OCI-LY3 (cell line): ENCODE results near the gene ARFIP1.
A peak's percentile ranks its signal among the peaks of the same experiment; 100 is the strongest.

ENCODE experiments used
- H2AFZ ChIP-seq: fragments of 200-600, 300-600 bp; shearing (Covaris generic); 2 replicates; pipeline ENCODE4 v1.6.0; 2014; ENCODE audit warnings: antibody characterized with exemption, low read depth, low read length
- H3K27ac ChIP-seq: fragments of 200-600, 300-600 bp; sonication (generic); 2 replicates; pipeline ENCODE4 v1.5.1; 2014; ENCODE audit warnings: mild to moderate bottlenecking, low read length, moderate library complexity, mixed read lengths
- H3K27me3 ChIP-seq: fragments of 200-600, 300-600 bp; sonication (generic); 2 replicates; pipeline ENCODE4 v1.6.1; 2014; ENCODE audit warnings: low read depth, low read length, mixed read lengths
- H3K36me3 ChIP-seq: fragments of 200-600, 300-600 bp; sonication (generic); replicated peaks from 2 replicates; pipeline ENCODE3; 2014; ENCODE audit warnings: low read depth, low read length, mixed read lengths
- H3K4me1 ChIP-seq: fragments of 300-600, 200-600 bp; sonication (generic); 2 replicates; pipeline ENCODE4 v1.6.1; 2014; ENCODE audit warnings: low read length, mixed read lengths
- H3K4me2 ChIP-seq: fragments of 200-600, 300-600 bp; sonication (generic); 2 replicates; pipeline ENCODE4 v1.6.1; 2014; ENCODE audit warnings: low read length, mixed read lengths
- H3K4me3 ChIP-seq: fragments of 300-600, 200-600 bp; sonication (generic); 2 replicates; pipeline ENCODE4 v1.5.1; 2014; ENCODE audit warnings: antibody characterized with exemption, mild to moderate bottlenecking, low read length, moderate library complexity
- H3K79me2 ChIP-seq: fragments of 300-600, 200-600 bp; shearing (Covaris generic); 2 replicates; pipeline ENCODE4 v1.6.1; 2014; ENCODE audit warnings: mild to moderate bottlenecking, low read length, mixed read lengths
- H3K9ac ChIP-seq: fragments of 300-600, 200-600 bp; shearing (Covaris generic); 2 replicates; pipeline ENCODE4 v1.6.0; 2014; ENCODE audit warnings: mild to moderate bottlenecking, low read length, moderate library complexity
- H3K9me3 ChIP-seq: fragments of 200-600, 300-600 bp; shearing (Covaris generic); 2 replicates; pipeline ENCODE4 v1.6.1; 2014; ENCODE audit warnings: low read length, mixed read lengths; ENCODE audit not compliant: insufficient read depth
- H4K20me1 ChIP-seq: fragments of 200-600, 300-600 bp; sonication (generic); 2 replicates; pipeline ENCODE4 v1.6.1; 2016; ENCODE audit warnings: low read length, mixed read lengths; ENCODE audit not compliant: insufficient read depth
- CTCF ChIP-seq: fragments of 200-600, 300-600 bp; sonication (generic); IDR thresholded peaks from 2 replicates; pipeline ENCODE4 v1.5.1; 2014; ENCODE audit warnings: antibody characterized with exemption, low read length, low read depth
- EZH2phosphoT487 ChIP-seq: fragments of 200-600 bp; shearing (Covaris generic); IDR thresholded peaks from 2 replicates; pipeline ENCODE4 v1.6.1; 2018; ENCODE audit warnings: antibody characterized with exemption, mixed run types, low read depth

The ARFIP1 gene

GRCh38 chr4:152843481-152844090, 63.8 kb downstream of the ARFIP1 start:
- Histone ChIP-seq H3K36me3 (peaks cover 6% of the 10 kb centered on the region), H3K9ac (no peak overlapping the region), H3K4me2 (no peak overlapping the region), H3K27me3 (no peaks in the 10 kb centered on the region), H3K4me1 (peaks cover 10% of the 10 kb centered on the region), H3K79me2 (no peaks in the 10 kb centered on the region), H4K20me1 (no peaks in the 10 kb centered on the region), H3K4me3 (no peak overlapping the region), H3K27ac (no peak overlapping the region), H2AFZ (no peak overlapping the region), H3K9me3 (peaks cover 2% of the 10 kb centered on the region; the same call in 1 of the 2 replicates)
- no peak for TF ChIP-seq EZH2phosphoT487
- TF ChIP-seq CTCF, result no peak

- Histone ChIP-seq H3K9ac (no peak overlapping the region), H3K36me3 (no peaks in the 10 kb centered on the region), H3K79me2 (no peaks in the 10 kb centered on the region), H3K9me3 (no peaks in the 10 kb centered on the region), H3K27me3 (no peaks in the 10 kb centered on the region), H3K27ac (no peak overlapping the region), H2AFZ (no peak overlapping the region), H3K4me1 (peaks cover 24% of the 10 kb centered on the region), H3K4me2 (peak overlapping the region; percentile 55; the same call in 1 of the 2 replicates), H3K4me3 (peak overlapping the region; percentile 23), H4K20me1 (no peaks in the 10 kb centered on the region)
- TF ChIP-seq EZH2phosphoT487 (no peak), CTCF (no peak)
These were observed 67.6 kb downstream of the ARFIP1 start for GRCh38 chr4:152847376-152847775.

GRCh38 chr4:152848508-152848907, 68.8 kb downstream of the ARFIP1 start:
- no peak overlapping the region for H3K9ac ChIP-seq
- H4K20me1 ChIP-seq, result no peaks in the 10 kb centered on the region
- H3K27me3 ChIP-seq, result no peaks in the 10 kb centered on the region
- H3K4me1 ChIP-seq, result peaks cover 24% of the 10 kb centered on the region
- H3K4me3 ChIP-seq, result no peak overlapping the region
- H3K27ac ChIP-seq, result no peak overlapping the region
- H3K36me3 ChIP-seq, result peaks cover 10% of the 10 kb centered on the region
- H3K79me2 ChIP-seq, result no peaks in the 10 kb centered on the region; the same call in 1 of the 2 replicates
- no peak overlapping the region for H2AFZ ChIP-seq
- H3K4me2 ChIP-seq, result no peak overlapping the region
- TF ChIP-seq EZH2phosphoT487 (no peak), CTCF (no peak)
- peaks cover 9% of the 10 kb centered on the region for H3K9me3 ChIP-seq

GRCh38 chr4:152849350-152849749, 69.6 kb downstream of the ARFIP1 start:
- no peak overlapping the region for H3K9ac ChIP-seq
- no peaks in the 10 kb centered on the region for H4K20me1 ChIP-seq
- H3K79me2 ChIP-seq, result peaks cover under 1% of the 10 kb centered on the region; the same call in 1 of the 2 replicates
- H3K27me3 ChIP-seq, result no peaks in the 10 kb centered on the region
- H3K9me3 ChIP-seq, result peaks cover 14% of the 10 kb centered on the region
- H3K4me2 ChIP-seq, result no peak overlapping the region
- H3K4me1 ChIP-seq, result peaks cover 24% of the 10 kb centered on the region
- TF ChIP-seq EZH2phosphoT487 (no peak), CTCF (no peak)
- H2AFZ ChIP-seq, result no peak overlapping the region
- H3K36me3 ChIP-seq, result peaks cover 14% of the 10 kb centered on the region
- no peak overlapping the region for H3K27ac ChIP-seq
- H3K4me3 ChIP-seq, result no peak overlapping the region
